ENCODE data around the gene RREB1.

The RREB1 gene

GRCh38 chr6:7139835-7140470 is 32.2 kb downstream of the RREB1 start:
- no peak for TF ChIP-seq EZH2phosphoT487 (IDR thresholded peaks at IDR 0.05; ENCODE audit: borderline replicate concordance, low read length)
- no peak for TF ChIP-seq CTCF (IDR thresholded peaks at IDR 0.05; ENCODE audit: low read depth, low read length, poor library complexity, severe bottlenecking)
- Histone ChIP-seq H3K27ac (ENCODE audit: low read depth, low read length) (no peak overlapping the region), H3K79me2 (ENCODE audit: control insufficient read depth, low read length) (peaks cover 79% of the 10 kb centered on the region), H3K9me3 (ENCODE audit: control insufficient read depth, insufficient read depth, low read length) (no peaks in the 10 kb centered on the region), H3F3A (ENCODE audit: control insufficient read depth, insufficient read depth) (peaks cover 17% of the 10 kb centered on the region), H3K27me3 (ENCODE audit: control insufficient read depth, low read length) (no peaks in the 10 kb centered on the region), H3K4me3 (ENCODE audit: low read length) (peak overlapping the region; percentile 80; the same call in 1 of the 2 replicates), H3K4me2 (ENCODE audit: low read length) (peak overlapping the region; percentile 87), H3K9me2 (replicated peaks; ENCODE audit: control insufficient read depth, low read length) (no peaks in the 10 kb centered on the region), H3K36me3 (ENCODE audit: control insufficient read depth, low read length) (no peaks in the 10 kb centered on the region), H4K20me1 (ENCODE audit: control insufficient read depth, insufficient read depth, low read depth, low read length) (peaks cover 9% of the 10 kb centered on the region; the same call in 1 of the 2 replicates), H3K4me1 (ENCODE audit: control insufficient read depth, low read length) (peaks cover 62% of the 10 kb centered on the region)

- H3K27ac ChIP-seq (ENCODE audit: low read depth, low read length), result no peak overlapping the region
- H3K4me1 ChIP-seq (ENCODE audit: control insufficient read depth, low read length), result peaks cover 63% of the 10 kb centered on the region
Observed at GRCh38 chr6:7140631-7141378, 33.0 kb downstream of the RREB1 start.

GRCh38 chr6:7142228-7142801 is 34.6 kb downstream of the RREB1 start:
- peaks cover 16% of the 10 kb centered on the region for H3F3A ChIP-seq (ENCODE audit: control insufficient read depth, insufficient read depth)
- no peaks in the 10 kb centered on the region for H3K9me3 ChIP-seq (ENCODE audit: control insufficient read depth, insufficient read depth, low read length)
- H3K4me3 ChIP-seq (ENCODE audit: low read length), result no peak overlapping the region
- no peaks in the 10 kb centered on the region for H3K27me3 ChIP-seq (ENCODE audit: control insufficient read depth, low read length)
- peaks cover 86% of the 10 kb centered on the region for H3K79me2 ChIP-seq (ENCODE audit: control insufficient read depth, low read length)
- TF ChIP-seq EZH2phosphoT487 (IDR thresholded peaks at IDR 0.05; ENCODE audit: borderline replicate concordance, low read length), result no peak
- TF ChIP-seq CTCF (IDR thresholded peaks at IDR 0.05; ENCODE audit: low read depth, low read length, poor library complexity, severe bottlenecking), result no peak
- H4K20me1 ChIP-seq (ENCODE audit: control insufficient read depth, insufficient read depth, low read depth, low read length), result peaks cover 11% of the 10 kb centered on the region; the same call in 1 of the 2 replicates
- no peaks in the 10 kb centered on the region for H3K9me2 ChIP-seq (replicated peaks; ENCODE audit: control insufficient read depth, low read length)
- H3K4me1 ChIP-seq (ENCODE audit: control insufficient read depth, low read length), result peaks cover 63% of the 10 kb centered on the region
- H3K27ac ChIP-seq (ENCODE audit: low read depth, low read length), result no peak overlapping the region
- H3K36me3 ChIP-seq (ENCODE audit: control insufficient read depth, low read length), result no peaks in the 10 kb centered on the region
- no peak overlapping the region for H3K4me2 ChIP-seq (ENCODE audit: low read length)

More at GRCh38 chr6:7140631-7141378, 33.0 kb downstream of the RREB1 start:
- no peaks in the 10 kb centered on the region for H3K36me3 ChIP-seq (ENCODE audit: control insufficient read depth, low read length)
- no peaks in the 10 kb centered on the region for H3K9me3 ChIP-seq (ENCODE audit: control insufficient read depth, insufficient read depth, low read length)
- TF ChIP-seq EZH2phosphoT487 (IDR thresholded peaks at IDR 0.05; ENCODE audit: borderline replicate concordance, low read length) (no peak), CTCF (IDR thresholded peaks at IDR 0.05; ENCODE audit: low read depth, low read length, poor library complexity, severe bottlenecking) (no peak)
- H3K79me2 ChIP-seq (ENCODE audit: control insufficient read depth, low read length), result peaks cover 79% of the 10 kb centered on the region
- H3F3A ChIP-seq (ENCODE audit: control insufficient read depth, insufficient read depth), result peaks cover 17% of the 10 kb centered on the region
- H3K4me2 ChIP-seq (ENCODE audit: low read length), result peak overlapping the region; percentile 87
- H4K20me1 ChIP-seq (ENCODE audit: control insufficient read depth, insufficient read depth, low read depth, low read length), result peaks cover 9% of the 10 kb centered on the region; the same call in 1 of the 2 replicates
- H3K9me2 ChIP-seq (replicated peaks; ENCODE audit: control insufficient read depth, low read length), result no peaks in the 10 kb centered on the region
- H3K4me3 ChIP-seq (ENCODE audit: low read length), result peak overlapping the region; percentile 80
- no peaks in the 10 kb centered on the region for H3K27me3 ChIP-seq (ENCODE audit: control insufficient read depth, low read length)
